A549 (cell line): ENCODE data around the gene AARSD1. TPM values are rescaled to one million over a fixed set of nuclear protein-coding genes. Genes with fewer than 3 reads are reported as not detected.

ENCODE experiments used
- ATAC-seq, 2 experiments: fragments of 200-7000 bp in 1 of 2; fragments of >200 bp in 1 of 2; cut with Nextera tagmentation in 1 of 2; cut with Tn5 transposase in 1 of 2; 3 replicates each; pipeline versions ENCODE4 v1.8.0 to v1.9.1; 2018 to 2020; ENCODE audit warnings: mild to moderate bottlenecking in 1 of 2, moderate library complexity in 1 of 2
- CTCF ChIA-PET: fragments of 300-600 bp; sonication (Branson Sonifier 250); formaldehyde crosslinking; extraction: SDS; loops from one replicate; lab custom pipeline; 2021; ENCODE audit warnings: antibody characterized with exemption, inconsistent platforms; lab: Yijun Ruan, JAX
- POLR2A ChIA-PET: fragments of 350-600 bp; formaldehyde crosslinking; extraction: SDS; loops from one replicate; lab custom pipeline; 2021; ENCODE audit warnings: antibody characterized with exemption, inconsistent platforms; lab: Yijun Ruan, JAX
- DNase-seq, 2 experiments: peaks; one replicate each; pipeline versions ENCODE4 v3.0.0 to v3.0.0-alpha.2; 2011 to 2016; ENCODE audit warnings: low read depth in 1 of 2, low spot score in 1 of 2
- FAIRE-seq: peaks from 2 replicates; lab custom pipeline; 2011; peaks lifted over from hg19 to GRCh38; lab: Jason Lieb, UNC
- H3K27ac ChIP-seq, 2 experiments: fragments of >200 bp; sonication (Bioruptor Twin); formaldehyde crosslinking; 3 replicates each; pipeline ENCODE4 v1.5.1; 2016 to 2017
- H3K4me1 ChIP-seq: fragments of >200 bp; sonication (Bioruptor Twin); formaldehyde crosslinking; 3 replicates; pipeline ENCODE4 v1.6.1; 2016
- H3K4me2 ChIP-seq: fragments of >200 bp; sonication (Bioruptor Twin); formaldehyde crosslinking; 3 replicates; pipeline ENCODE4 v1.6.1; 2016
- H3K4me3 ChIP-seq: fragments of >200 bp; sonication (Bioruptor Twin); formaldehyde crosslinking; 3 replicates; pipeline ENCODE4 v1.5.1; 2016
- H3K9me3 ChIP-seq: fragments of >200 bp; sonication (Bioruptor Twin); formaldehyde crosslinking; 3 replicates; pipeline ENCODE4 v1.6.1; 2016
- ATOH8 ChIP-seq: fragments of 250-450 bp; sonication (Bioruptor Pico); IDR thresholded peaks from 2 replicates; pipeline ENCODE4 v1.5.0; 2020; ENCODE audit warnings: low read depth, mild to moderate bottlenecking, moderate library complexity
- CHD4 ChIP-seq: fragments of 200-600 bp; sonication (generic); IDR thresholded peaks from 2 replicates; pipeline ENCODE4 v1.6.1; 2016; ENCODE audit warnings: antibody characterized with exemption, mild to moderate bottlenecking, borderline replicate concordance
- CTCF ChIP-seq: fragments of >200 bp; sonication (Bioruptor Twin); formaldehyde crosslinking; IDR thresholded peaks from 3 replicates; pipeline ENCODE4 v1.5.1; 2016
- E2F6 ChIP-seq: IDR thresholded peaks from 2 replicates; pipeline ENCODE4 v1.6.1; 2012; ENCODE audit warnings: low read depth, borderline replicate concordance
- FOSB ChIP-seq: fragments of 250-450 bp; sonication (Bioruptor Pico); IDR thresholded peaks from 2 replicates; pipeline ENCODE4 v1.5.0; 2020; ENCODE audit warnings: mild to moderate bottlenecking, moderate library complexity
- FOSL2 ChIP-seq, 2 experiments: fragments of 450-650 bp in 1 of 2; fragments of >200 bp in 1 of 2; sonication (Bioruptor Twin) in 1 of 2; formaldehyde crosslinking; IDR thresholded peaks; 2 replicates each; pipeline versions ENCODE4 v1.5.0 to v1.6.1; 2016 to 2020; ENCODE audit warnings: mild to moderate bottlenecking in 1 of 2, moderate library complexity in 1 of 2
- GATA3 ChIP-seq: IDR thresholded peaks from 2 replicates; pipeline ENCODE4 v1.6.1; 2012; ENCODE audit warnings: borderline replicate concordance
- HES2 ChIP-seq: fragments of >200 bp; sonication (Bioruptor Twin); formaldehyde crosslinking; IDR thresholded peaks from 2 replicates; pipeline ENCODE4 v1.6.1; 2016
- HOXB13 ChIP-seq: fragments of 250-450 bp; sonication (Bioruptor Pico); IDR thresholded peaks from 2 replicates; pipeline ENCODE4 v1.5.0; 2020; ENCODE audit warnings: low read depth, mild to moderate bottlenecking, moderate library complexity
- KDM1A ChIP-seq: fragments of 200-600 bp; sonication (generic); IDR thresholded peaks from 2 replicates; pipeline ENCODE4 v1.6.1; 2016; ENCODE audit warnings: low read depth, mild to moderate bottlenecking
- MAX ChIP-seq: IDR thresholded peaks from 2 replicates; pipeline ENCODE4 v1.6.1; 2012
- MAZ ChIP-seq: fragments of 150-350 bp; IDR thresholded peaks from 2 replicates; pipeline ENCODE4 v1.6.1; 2014; ENCODE audit warnings: antibody characterized with exemption, low read depth, low read length, borderline replicate concordance
- MYC ChIP-seq: IDR thresholded peaks from 2 replicates; pipeline ENCODE4 v1.6.1; 2012; ENCODE audit warnings: mild to moderate bottlenecking, inconsistent platforms, low read length, improper control_type of control experiment, borderline replicate concordance
- NFE2L2 ChIP-seq: fragments of 150-350 bp; conservative IDR thresholded peaks from 2 replicates; pipeline ENCODE4 v1.6.1; 2014; ENCODE audit warnings: low read length
- PHF8 ChIP-seq: fragments of 200-600 bp; sonication (generic); IDR thresholded peaks from 2 replicates; pipeline ENCODE4 v1.6.1; 2016; ENCODE audit warnings: low read depth, mild to moderate bottlenecking, antibody characterized with exemption, moderate library complexity, borderline replicate concordance
- POLR2A ChIP-seq: IDR thresholded peaks from 2 replicates; pipeline ENCODE4 v1.6.1; 2012; ENCODE audit warnings: mild to moderate bottlenecking, low read length
- RAD21 ChIP-seq, 2 experiments: fragments of >200 bp in 1 of 2; sonication (Bioruptor Twin) in 1 of 2; formaldehyde crosslinking in 1 of 2; IDR thresholded peaks in 1 of 2; conservative IDR thresholded peaks in 1 of 2; 2 replicates in 1 of 2; 3 replicates in 1 of 2; pipeline ENCODE4 v1.6.1; 2012 to 2018; ENCODE audit warnings: inconsistent platforms in 1 of 2
- RFX5 ChIP-seq: fragments of 450-650 bp; IDR thresholded peaks from 2 replicates; pipeline ENCODE4 v1.7.1; 2014; ENCODE audit warnings: antibody characterized with exemption, mild to moderate bottlenecking, moderate library complexity
- RNF2 ChIP-seq: fragments of 200-600 bp; sonication (generic); IDR thresholded peaks from 2 replicates; pipeline ENCODE4 v1.6.1; 2016; ENCODE audit warnings: low read depth, mild to moderate bottlenecking, antibody characterized with exemption, moderate library complexity, borderline replicate concordance
- SMC3 ChIP-seq: fragments of >200 bp; sonication (Bioruptor Twin); formaldehyde crosslinking; IDR thresholded peaks from 3 replicates; pipeline ENCODE4 v1.6.1; 2018; ENCODE audit warnings: inconsistent platforms
- TFCP2L1 ChIP-seq: fragments of 250-450 bp; sonication (Bioruptor Pico); IDR thresholded peaks from 2 replicates; pipeline ENCODE4 v1.5.0; 2021; ENCODE audit warnings: mild to moderate bottlenecking
- TP53 ChIP-seq: fragments of 250-450 bp; sonication (Bioruptor Pico); IDR thresholded peaks from 2 replicates; pipeline ENCODE4 v1.5.0; 2021; ENCODE audit warnings: mild to moderate bottlenecking, moderate library complexity
- ZNF302 ChIP-seq: fragments of 250-450 bp; sonication (Bioruptor Pico); IDR thresholded peaks from 2 replicates; pipeline ENCODE4 v1.9.0; 2021; ENCODE audit warnings: inconsistent platforms, mild to moderate bottlenecking, moderate library complexity
- WGBS: methylation state at CpG from one replicate; pipeline ENCODE4 v1.1.6; 2017; ENCODE audit errors: missing lambda C conversion rate; 5-methylcytosine and 5-hydroxymethylcytosine counted together
- polyA plus RNA-seq, 4 experiments: library from polyadenylated mRNA; depleted of rRNA in 3 of 4; stranded (reverse); fragments of >200 nt; fragmentation: RNase III in 1 of 4; extraction: RNeasy Plus Mini Kit Qiagen cat#74134 plus additional on column Dnase treatment in 1 of 4; gene quantifications; 2 replicates in 3 of 4; 3 replicates in 1 of 4; pipeline ENCODE4 v1.2.3, GENCODE V29; 2011 to 2017

Gene AARSD1
- polyA plus RNA-seq, 2 of the 4 experiments (the other 2 are of a cell fraction), result 66.6 to 70.7 TPM

- Histone ChIP-seq H3K4me1 (no peaks in the 10 kb centered on the region), H3K9me3 (no peaks in the 10 kb centered on the region), H3K27ac (no peak overlapping the region), H3K4me2 (no peak overlapping the region), H3K4me3 (no peak overlapping the region)
- peak; percentile 78 for FAIRE-seq
- 37% methylated on average over 9 of the region's 9 CpGs for WGBS
- CTCF ChIA-PET, result interaction anchor here (0.5 to 9.8 kb wide), 60 partner anchors 9 to 581 kb away, joined by 3 to 303 read pairs (median 4); partner anchors contain the start of genes AOC2, AOC3, BECN1 and G6PC1
- POLR2A ChIA-PET, result interaction anchor here (1.1 kb wide), 1 partner anchor 164 kb away, joined by 3 read pairs; no protein-coding TSS in a partner anchor
- ATAC-seq, result peak; percentile 96
- TF ChIP-seq RAD21 (conservative IDR thresholded peaks at IDR 0.05 in 1 of 2, IDR thresholded peaks at IDR 0.05 in 1 of 2) (peak; percentile 97 to 98), RFX5 (no peak), TFCP2L1 (CRISPR knock-in tag) (no peak), FOSB (no peak), HOXB13 (CRISPR knock-in tag) (no peak), SMC3 (peak; percentile 95), CTCF (peak; percentile 93), POLR2A (no peak)
- peak; percentile 78 to 81 for DNase-seq
Measured at GRCh38 chr17:42937712-42938596, 26.3 kb downstream of the AARSD1 start.

- FAIRE-seq (no peak), ATAC-seq (no peak), DNase-seq (no peak)
- no peaks in the 10 kb centered on the region for H3K9me3 ChIP-seq
- TF ChIP-seq PHF8 (no peak), RAD21 (conservative IDR thresholded peaks at IDR 0.05 in 1 of 2, IDR thresholded peaks at IDR 0.05 in 1 of 2) (no peak; a peak in 1 of 5 replicates), CHD4 (no peak), RNF2 (no peak)
- WGBS, result 95% methylated on average over 1 of the region's 1 CpG
- H3K4me1 ChIP-seq, result peaks cover 9% of the 10 kb centered on the region
- ChIA-PET POLR2A (interaction anchor here (0.9 to 2.0 kb wide), 6 partner anchors 69 to 156 kb away, joined by 4 to 12 read pairs (median 6); partner anchors contain the start of genes AOC2, BECN1, RPL27 and VPS25), CTCF (interaction anchor here (0.8 to 17.6 kb wide), 40 partner anchors 9 to 339 kb away, joined by 3 to 372 read pairs (median 6); partner anchors contain the start of genes AARSD1, AOC2, AOC3 and BECN1)
- no peak overlapping the region for H3K4me3 ChIP-seq
- peak overlapping the region; percentile 75 to 84; a peak in 5 of 6 replicates for H3K27ac ChIP-seq
- H3K4me2 ChIP-seq, result peak overlapping the region; percentile 45
Measured at GRCh38 chr17:42929497-42929844, 34.8 kb downstream of the AARSD1 start.

- peak overlapping the region; percentile 45 for H3K4me2 ChIP-seq
- TF ChIP-seq SMC3 (peak; percentile 78), FOSL2 (IDR thresholded peaks at IDR 0.05) (no peak), FOSL2 (CRISPR knock-in tag; IDR thresholded peaks at IDR 0.05) (peak; percentile 51; the same call in 1 of the 2 replicates), FOSB (peak; percentile 85; the same call in 1 of the 2 replicates), HES2 (no peak), ATOH8 (CRISPR knock-in tag) (peak; percentile 65), E2F6 (no peak), MYC (no peak), MAZ (no peak), MAX (peak; percentile 53; the same call in 1 of the 2 replicates), TP53 (peak; percentile 77; the same call in 1 of the 2 replicates), GATA3 (no peak), ZNF302 (CRISPR knock-in tag) (peak; percentile 70; the same call in 1 of the 2 replicates), KDM1A (no peak), NFE2L2 (peak; percentile 98)
Measured at GRCh38 chr17:42928714-42929496, 35.3 kb downstream of the AARSD1 start.

More at GRCh38 chr17:42928714-42929496, 35.3 kb downstream of the AARSD1 start:
- ChIA-PET POLR2A (interaction anchor here (0.7 to 2.0 kb wide), 8 partner anchors 69 to 179 kb away, joined by 3 to 12 read pairs (median 5); partner anchors contain the start of genes AOC2, BECN1, RPL27 and VPS25), CTCF (interaction anchor here (0.6 to 17.6 kb wide), 47 partner anchors 10 to 353 kb away, joined by 3 to 372 read pairs (median 5); partner anchors contain the start of genes AARSD1, AOC2, AOC3 and BECN1)
- FAIRE-seq (peak; percentile 28), DNase-seq (peak; percentile 93 to 95), ATAC-seq (peak; percentile 96 to 97)
- Histone ChIP-seq H3K4me1 (peaks cover 9% of the 10 kb centered on the region), H3K9me3 (no peaks in the 10 kb centered on the region), H3K4me3 (no peak overlapping the region), H3K27ac (peak overlapping the region; percentile 75 to 84)
- 44% methylated on average over 9 of the region's 9 CpGs for WGBS
